ENCODE data around the gene SLC5A10.

- TF ChIP-seq POLR2A (IDR thresholded peaks at IDR 0.05; ENCODE audit: low read depth, low read length) (no peak), POLR2AphosphoS5 (IDR thresholded peaks at IDR 0.05; ENCODE audit: low read depth, low read length) (no peak), TAF1 (IDR thresholded peaks at IDR 0.05; ENCODE audit: borderline replicate concordance, low read depth, low read length) (no peak)
Observed at GRCh38 chr17:18986541-18987229, 34.7 kb downstream of the SLC5A10 start.
